A673 (cell line): ENCODE data around the gene MAML1. TPM values are rescaled to one million over a fixed set of nuclear protein-coding genes. Genes with fewer than 3 reads are reported as not detected.

Experiments used
- BruUV-seq: library from RNA; stranded (reverse); fragments of 400-500 nt; replicated peaks from 2 replicates; lab custom pipeline; 2021; lab: Mats Ljungman, UMichigan
- CTCF ChIA-PET: fragments of 300-600 bp; sonication (Branson Sonifier 250); formaldehyde crosslinking; loops from one replicate; lab custom pipeline; 2022; ENCODE audit warnings: antibody characterized with exemption; lab: Charles Lee
- POLR2A ChIA-PET: fragments of 300-600 bp; sonication (Branson Sonifier 250); formaldehyde crosslinking; loops from one replicate; lab custom pipeline; 2022; ENCODE audit warnings: antibody characterized with exemption; ENCODE audit not compliant: low non-redundant PET; lab: Charles Lee
- DNase-seq: peaks from one replicate; pipeline ENCODE4 v3.0.0-alpha.2; 2015; ENCODE audit warnings: low spot score
- H3K27ac ChIP-seq: fragments of 200-600 bp; sonication (generic); 2 replicates; pipeline ENCODE4 v1.5.1; 2016; ENCODE audit warnings: mixed run types, low read depth, mild to moderate bottlenecking, mixed read lengths, antibody characterized with exemption, low read length; ENCODE audit not compliant: poor library complexity, severe bottlenecking
- H3K27me3 ChIP-seq: fragments of 200-600 bp; sonication (generic); replicated peaks from 2 replicates; pipeline ENCODE4 v1.6.1; 2017; ENCODE audit warnings: mixed run types, low read depth, mild to moderate bottlenecking, mixed read lengths, antibody characterized with exemption, low read length; ENCODE audit not compliant: insufficient read depth, poor library complexity
- H3K36me3 ChIP-seq: fragments of 200-600 bp; sonication (generic); 2 replicates; pipeline ENCODE4 v1.6.1; 2016; ENCODE audit warnings: mixed run types, mild to moderate bottlenecking, mixed read lengths, antibody characterized with exemption, low read length; ENCODE audit not compliant: insufficient read depth, poor library complexity, severe bottlenecking
- H3K4me1 ChIP-seq: fragments of 200-600 bp; sonication (generic); 2 replicates; pipeline ENCODE4 v1.6.1; 2017; ENCODE audit warnings: mixed run types, mild to moderate bottlenecking, mixed read lengths, antibody characterized with exemption, low read length; ENCODE audit not compliant: insufficient read depth, poor library complexity, severe bottlenecking
- H3K4me3 ChIP-seq: fragments of 200-600 bp; sonication (generic); 2 replicates; pipeline ENCODE4 v1.5.1; 2016; ENCODE audit warnings: low read depth, mixed run types, mild to moderate bottlenecking, mixed read lengths, low read length; ENCODE audit not compliant: poor library complexity, severe bottlenecking
- H3K9me3 ChIP-seq: fragments of 200-600 bp; sonication (generic); 2 replicates; pipeline ENCODE4 v1.6.1; 2016; ENCODE audit warnings: mixed run types, low read depth, mild to moderate bottlenecking, mixed read lengths, antibody characterized with exemption, low read length; ENCODE audit not compliant: poor library complexity, severe bottlenecking
- EZH2 ChIP-seq: fragments of 200-600 bp; sonication (generic); IDR thresholded peaks from 2 replicates; pipeline ENCODE4 v1.6.1; 2017; ENCODE audit warnings: borderline replicate concordance, low read depth, mild to moderate bottlenecking, mixed read lengths, antibody characterized with exemption, low read length; ENCODE audit not compliant: poor library complexity, severe bottlenecking
- intact Hi-C: fragments of 100-400 bp; cut with micrococcal nuclease; formaldehyde crosslinking; loops from one replicate; pipeline ENCODE4 v1.10.0; 2022; ENCODE audit not compliant: unreplicated experiment
- total RNA-seq: library from RNA; stranded (reverse); gene quantifications from 2 replicates; pipeline ENCODE4 v1.2.3, GENCODE V29; 2021
- TF ChIP-seq, protein P1 (sequence below): fragments of 300-800, 200-600 bp; sonication (generic); conservative IDR thresholded peaks from 2 replicates; pipeline ENCODE4 v1.5.1; 2017; ENCODE audit warnings: low read depth, mild to moderate bottlenecking, antibody characterized with exemption, low read length, moderate library complexity, mixed read lengths

The MAML1 gene
- total RNA-seq, 1 experiment from 2014 or later: 34.3 TPM

DNA sequence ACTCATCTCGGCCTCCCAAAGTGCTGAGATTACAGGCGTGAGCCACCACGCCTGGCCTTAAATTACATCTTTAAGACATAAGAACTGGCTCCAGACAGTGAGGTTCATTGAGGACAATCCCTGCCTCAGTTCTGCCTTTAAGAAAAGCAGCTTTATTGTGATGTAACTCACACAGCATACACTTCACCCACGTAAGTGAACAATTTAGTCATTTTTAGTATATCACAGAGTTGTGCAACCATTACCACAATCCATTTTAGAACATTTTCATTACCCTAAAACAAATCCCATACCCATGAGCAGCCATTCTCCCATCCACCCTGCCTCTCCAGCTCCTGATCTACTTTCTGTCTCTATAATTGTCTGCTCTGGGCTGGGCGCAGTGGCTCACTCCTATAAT lies 37.2 kb downstream of the MAML1 start:
- no peak for DNase-seq
- Histone ChIP-seq H3K4me3 (no peak overlapping the region), H3K27me3 (no peaks in the 10 kb centered on the region), H3K9me3 (no peaks in the 10 kb centered on the region), H3K4me1 (peaks cover 24% of the 10 kb centered on the region), H3K36me3 (peaks cover 68% of the 10 kb centered on the region), H3K27ac (no peak overlapping the region)
- POLR2A ChIA-PET: no interaction called here
- no TSS peak for BruUV-seq
- CTCF ChIA-PET: no interaction called here
- TF ChIP-seq, protein P1, sequence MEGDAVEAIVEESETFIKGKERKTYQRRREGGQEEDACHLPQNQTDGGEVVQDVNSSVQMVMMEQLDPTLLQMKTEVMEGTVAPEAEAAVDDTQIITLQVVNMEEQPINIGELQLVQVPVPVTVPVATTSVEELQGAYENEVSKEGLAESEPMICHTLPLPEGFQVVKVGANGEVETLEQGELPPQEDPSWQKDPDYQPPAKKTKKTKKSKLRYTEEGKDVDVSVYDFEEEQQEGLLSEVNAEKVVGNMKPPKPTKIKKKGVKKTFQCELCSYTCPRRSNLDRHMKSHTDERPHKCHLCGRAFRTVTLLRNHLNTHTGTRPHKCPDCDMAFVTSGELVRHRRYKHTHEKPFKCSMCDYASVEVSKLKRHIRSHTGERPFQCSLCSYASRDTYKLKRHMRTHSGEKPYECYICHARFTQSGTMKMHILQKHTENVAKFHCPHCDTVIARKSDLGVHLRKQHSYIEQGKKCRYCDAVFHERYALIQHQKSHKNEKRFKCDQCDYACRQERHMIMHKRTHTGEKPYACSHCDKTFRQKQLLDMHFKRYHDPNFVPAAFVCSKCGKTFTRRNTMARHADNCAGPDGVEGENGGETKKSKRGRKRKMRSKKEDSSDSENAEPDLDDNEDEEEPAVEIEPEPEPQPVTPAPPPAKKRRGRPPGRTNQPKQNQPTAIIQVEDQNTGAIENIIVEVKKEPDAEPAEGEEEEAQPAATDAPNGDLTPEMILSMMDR: no peak
- no peak for TF ChIP-seq EZH2
- intact Hi-C loops: no loop called here

DNA sequence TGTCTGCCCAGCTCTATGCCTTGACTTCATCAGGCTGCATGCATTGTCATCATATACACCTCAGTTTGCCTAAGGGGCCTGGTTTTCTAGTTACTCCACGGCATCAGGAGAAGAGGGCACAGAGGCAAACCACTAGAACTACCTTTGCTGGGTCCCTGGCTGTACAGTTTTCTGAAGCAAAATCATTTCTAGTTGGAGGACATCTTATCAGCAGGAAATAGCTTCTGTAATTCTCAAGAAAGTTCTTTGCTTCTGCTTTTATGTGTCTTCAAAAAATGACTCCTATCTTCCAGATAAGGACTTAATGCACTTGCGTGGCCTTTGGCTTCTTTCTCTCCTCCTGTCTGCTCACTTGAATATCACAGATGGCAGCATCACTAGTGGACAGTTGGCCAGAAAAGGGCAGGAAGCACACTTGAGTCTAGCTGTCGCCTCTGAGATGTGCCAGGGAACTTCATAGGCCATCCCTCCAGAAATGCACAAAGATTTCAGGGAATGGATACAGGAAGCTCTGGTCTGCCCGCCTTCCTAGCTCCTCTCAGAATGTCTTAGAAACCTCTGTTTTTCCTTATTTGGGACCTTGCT lies 38.8 kb downstream of the MAML1 start:
- POLR2A ChIA-PET: no interaction called here
- no peak overlapping the region for H3K4me3 ChIP-seq
- no TSS peak for BruUV-seq
- H3K4me1 ChIP-seq: peaks cover 10% of the 10 kb centered on the region
- no peak for DNase-seq
- TF ChIP-seq, protein P1: no peak
- no peak for TF ChIP-seq EZH2
- intact Hi-C loops: no loop called here
- no peaks in the 10 kb centered on the region for H3K9me3 ChIP-seq
- H3K27me3 ChIP-seq: no peaks in the 10 kb centered on the region
- CTCF ChIA-PET: interaction anchor here (1.0 kb wide), 1 partner anchor 8 kb away, joined by 3 read pairs; no protein-coding TSS in a partner anchor
- H3K36me3 ChIP-seq: peaks cover 58% of the 10 kb centered on the region
- H3K27ac ChIP-seq: no peak overlapping the region

DNA sequence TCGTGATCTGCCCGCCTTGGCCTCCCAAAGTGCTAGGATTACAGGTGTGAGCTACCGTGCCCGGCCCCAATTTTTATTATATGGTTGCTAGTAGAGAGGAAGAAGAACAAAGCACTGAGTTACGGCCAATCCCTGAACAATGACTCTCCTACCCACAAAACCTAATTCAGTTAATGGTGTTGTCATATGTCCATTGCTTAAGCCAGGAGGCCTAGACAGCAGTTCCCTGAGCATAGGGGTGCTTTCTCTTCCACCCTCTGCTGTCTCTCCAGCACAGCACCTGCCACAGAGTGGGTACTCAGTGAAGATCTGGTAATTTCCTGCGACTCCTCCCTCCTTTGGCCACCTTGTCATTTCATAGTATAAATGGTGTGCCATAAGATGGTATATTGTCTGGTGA lies 39.7 kb downstream of the MAML1 start:
- BruUV-seq: no TSS peak
- Histone ChIP-seq H3K27me3 (no peaks in the 10 kb centered on the region), H3K4me3 (no peak overlapping the region), H3K9me3 (no peaks in the 10 kb centered on the region), H3K4me1 (peaks cover under 1% of the 10 kb centered on the region), H3K27ac (no peak overlapping the region), H3K36me3 (peaks cover 49% of the 10 kb centered on the region)
- no peak for DNase-seq
- ChIA-PET POLR2A (no interaction called here), CTCF (no interaction called here)
- intact Hi-C loops: no loop called here
- TF ChIP-seq EZH2: no peak
- TF ChIP-seq, protein P1: no peak
